ENCODE data around the gene RIMS1.

DNA sequence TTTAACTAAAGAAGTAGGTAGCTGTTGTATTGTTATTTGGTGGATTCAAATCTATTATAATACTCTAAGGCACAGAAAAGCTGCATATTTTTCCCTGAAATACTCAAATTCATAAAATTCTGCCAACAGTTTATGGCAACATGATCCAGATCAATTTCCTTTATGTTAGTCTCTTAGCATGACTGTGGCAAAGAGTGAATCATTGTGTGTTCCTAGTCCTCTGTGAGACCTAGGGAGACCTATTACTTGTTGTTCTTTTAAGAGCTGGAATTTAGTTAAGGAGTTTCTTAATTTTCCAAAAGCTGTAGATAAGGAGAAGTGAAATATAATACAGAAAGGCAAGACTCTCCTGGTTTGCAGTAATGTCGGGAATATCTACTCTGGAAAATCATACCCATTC is 149.6 kb downstream of the RIMS1 start:
- TF ChIP-seq POLR2AphosphoS2 (IDR thresholded peaks at IDR 0.05; ENCODE audit: low read length): no peak
- TF ChIP-seq, protein P1, sequence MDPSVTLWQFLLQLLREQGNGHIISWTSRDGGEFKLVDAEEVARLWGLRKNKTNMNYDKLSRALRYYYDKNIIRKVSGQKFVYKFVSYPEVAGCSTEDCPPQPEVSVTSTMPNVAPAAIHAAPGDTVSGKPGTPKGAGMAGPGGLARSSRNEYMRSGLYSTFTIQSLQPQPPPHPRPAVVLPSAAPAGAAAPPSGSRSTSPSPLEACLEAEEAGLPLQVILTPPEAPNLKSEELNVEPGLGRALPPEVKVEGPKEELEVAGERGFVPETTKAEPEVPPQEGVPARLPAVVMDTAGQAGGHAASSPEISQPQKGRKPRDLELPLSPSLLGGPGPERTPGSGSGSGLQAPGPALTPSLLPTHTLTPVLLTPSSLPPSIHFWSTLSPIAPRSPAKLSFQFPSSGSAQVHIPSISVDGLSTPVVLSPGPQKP (CRISPR knock-in tag; IDR thresholded peaks at IDR 0.05): no peak
- no peak for TF ChIP-seq ZNF395 (CRISPR knock-in tag; IDR thresholded peaks at IDR 0.05)
- no peak for TF ChIP-seq ZBED1 (IDR thresholded peaks at IDR 0.05)
- no peak for TF ChIP-seq CSDE1 (IDR thresholded peaks at IDR 0.05)
- TF ChIP-seq NFRKB (IDR thresholded peaks at IDR 0.05; ENCODE audit: low read depth): no peak
- TF ChIP-seq, protein P2, sequence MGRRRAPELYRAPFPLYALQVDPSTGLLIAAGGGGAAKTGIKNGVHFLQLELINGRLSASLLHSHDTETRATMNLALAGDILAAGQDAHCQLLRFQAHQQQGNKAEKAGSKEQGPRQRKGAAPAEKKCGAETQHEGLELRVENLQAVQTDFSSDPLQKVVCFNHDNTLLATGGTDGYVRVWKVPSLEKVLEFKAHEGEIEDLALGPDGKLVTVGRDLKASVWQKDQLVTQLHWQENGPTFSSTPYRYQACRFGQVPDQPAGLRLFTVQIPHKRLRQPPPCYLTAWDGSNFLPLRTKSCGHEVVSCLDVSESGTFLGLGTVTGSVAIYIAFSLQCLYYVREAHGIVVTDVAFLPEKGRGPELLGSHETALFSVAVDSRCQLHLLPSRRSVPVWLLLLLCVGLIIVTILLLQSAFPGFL (CRISPR knock-in tag; IDR thresholded peaks at IDR 0.05): no peak
- no peak for TF ChIP-seq SRF (CRISPR knock-in tag; IDR thresholded peaks at IDR 0.05)
- TF ChIP-seq FOXA3 (CRISPR knock-in tag; conservative IDR thresholded peaks at IDR 0.05 in 1 of 2, IDR thresholded peaks at IDR 0.05 in 1 of 2): no peak
